ENCODE measurements around the gene FBXO44. TPM values are rescaled to one million over a fixed set of nuclear protein-coding genes. Genes with fewer than 3 reads are reported as not detected.

FBXO44 gene
- total RNA-seq, 1 donor from 2014 or later, result 19.1 TPM

DNA sequence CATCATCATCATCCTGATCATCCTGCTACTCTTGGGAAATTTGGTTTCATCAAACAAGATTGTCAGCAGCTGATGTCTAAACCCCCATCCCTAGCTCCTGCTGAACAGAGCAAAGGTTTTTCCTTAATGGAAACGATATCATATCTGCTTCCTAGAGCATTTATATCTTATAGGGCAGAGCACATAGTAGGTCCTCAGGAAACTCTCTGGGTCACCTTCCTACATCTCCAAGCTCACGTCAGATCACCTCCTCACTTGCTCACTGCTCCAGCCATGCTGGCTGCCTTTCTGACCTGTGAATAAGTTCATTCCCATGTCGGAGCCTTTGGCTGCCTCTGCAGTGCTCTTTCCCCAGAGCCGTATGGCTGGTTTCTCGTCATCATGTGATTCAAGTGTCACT lies 10.9 kb upstream of the FBXO44 start:
- H3K4me3 Mint-ChIP-seq (ENCODE audit: low read depth), result no peak overlapping the region

DNA sequence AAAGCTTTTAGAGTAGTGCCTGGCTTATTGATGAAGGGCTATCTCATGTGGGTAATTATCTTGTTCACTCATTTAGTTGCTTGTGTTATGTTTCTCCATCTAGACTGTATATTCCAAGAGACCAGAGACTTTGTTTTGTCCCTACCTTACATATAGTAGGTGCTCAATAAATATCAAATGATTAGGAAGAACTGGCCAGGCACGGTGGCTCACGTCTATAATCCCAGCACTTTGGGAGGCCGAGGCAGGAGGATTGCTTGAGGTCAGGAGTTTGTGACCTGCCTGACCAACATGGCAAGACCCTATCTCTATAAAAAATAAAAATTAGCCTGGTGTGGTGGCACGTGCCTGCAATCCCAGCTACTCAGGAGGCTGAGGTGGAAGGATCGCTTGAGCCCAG lies 9.4 kb upstream of the FBXO44 start:
- H3K9me3 Mint-ChIP-seq (ENCODE audit: low read depth), result no peaks in the 10 kb centered on the region
- peaks cover 2% of the 10 kb centered on the region for H3K4me1 Mint-ChIP-seq (ENCODE audit: low read depth)

More for the DNA sequence above, 10.9 kb upstream of the FBXO44 start:
- no peak for DNase-seq (ENCODE audit: low spot score, unreplicated experiment)
- Mint-ChIP-seq H3K9me3 (ENCODE audit: low read depth) (no peaks in the 10 kb centered on the region), H3K27ac (no peak overlapping the region), H3K4me1 (ENCODE audit: low read depth) (no peaks in the 10 kb centered on the region), H3K27me3 (peaks cover 22% of the 10 kb centered on the region), H3K36me3 (ENCODE audit: insufficient read depth) (no peaks in the 10 kb centered on the region)
- TF ChIP-seq, protein P1, sequence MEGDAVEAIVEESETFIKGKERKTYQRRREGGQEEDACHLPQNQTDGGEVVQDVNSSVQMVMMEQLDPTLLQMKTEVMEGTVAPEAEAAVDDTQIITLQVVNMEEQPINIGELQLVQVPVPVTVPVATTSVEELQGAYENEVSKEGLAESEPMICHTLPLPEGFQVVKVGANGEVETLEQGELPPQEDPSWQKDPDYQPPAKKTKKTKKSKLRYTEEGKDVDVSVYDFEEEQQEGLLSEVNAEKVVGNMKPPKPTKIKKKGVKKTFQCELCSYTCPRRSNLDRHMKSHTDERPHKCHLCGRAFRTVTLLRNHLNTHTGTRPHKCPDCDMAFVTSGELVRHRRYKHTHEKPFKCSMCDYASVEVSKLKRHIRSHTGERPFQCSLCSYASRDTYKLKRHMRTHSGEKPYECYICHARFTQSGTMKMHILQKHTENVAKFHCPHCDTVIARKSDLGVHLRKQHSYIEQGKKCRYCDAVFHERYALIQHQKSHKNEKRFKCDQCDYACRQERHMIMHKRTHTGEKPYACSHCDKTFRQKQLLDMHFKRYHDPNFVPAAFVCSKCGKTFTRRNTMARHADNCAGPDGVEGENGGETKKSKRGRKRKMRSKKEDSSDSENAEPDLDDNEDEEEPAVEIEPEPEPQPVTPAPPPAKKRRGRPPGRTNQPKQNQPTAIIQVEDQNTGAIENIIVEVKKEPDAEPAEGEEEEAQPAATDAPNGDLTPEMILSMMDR (IDR thresholded peaks at IDR 0.05; ENCODE audit: unreplicated experiment), result no peak

DNA sequence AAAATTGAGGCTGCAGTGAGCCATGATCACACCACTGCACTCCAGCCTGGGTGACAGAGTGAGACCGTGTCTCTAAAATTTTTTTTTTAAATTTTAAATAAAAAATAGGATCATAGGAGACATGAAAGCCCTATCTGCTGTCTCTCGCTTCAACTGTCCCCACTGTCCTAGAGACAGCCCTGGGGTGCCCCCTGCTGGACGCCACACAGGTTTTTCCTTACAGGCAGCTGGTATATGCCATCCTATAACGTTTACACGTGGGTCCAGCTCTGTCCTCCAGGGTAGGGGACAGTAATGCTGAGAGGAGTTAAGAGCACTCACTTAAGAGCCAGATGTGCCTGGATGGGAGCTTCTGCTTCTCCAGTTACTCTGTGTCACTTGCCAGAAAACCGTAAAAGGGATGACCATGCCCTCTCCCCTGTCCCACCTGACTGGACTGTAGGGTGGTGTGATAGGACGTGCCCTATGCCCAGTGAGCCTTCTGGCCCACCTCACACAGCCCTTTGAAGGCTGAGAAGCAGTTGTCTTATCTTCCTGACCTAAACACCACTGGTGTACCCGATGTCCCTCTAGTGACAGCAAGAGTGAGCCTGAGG lies 8.9 kb upstream of the FBXO44 start:
- Mint-ChIP-seq H3K9me3 (ENCODE audit: low read depth) (no peaks in the 10 kb centered on the region), H3K27ac (no peak overlapping the region), H3K4me3 (ENCODE audit: low read depth) (no peak overlapping the region), H3K27me3 (peaks cover 32% of the 10 kb centered on the region), H3K4me1 (ENCODE audit: low read depth) (peaks cover 3% of the 10 kb centered on the region), H3K36me3 (ENCODE audit: insufficient read depth) (no peaks in the 10 kb centered on the region)
- TF ChIP-seq, protein P1 (IDR thresholded peaks at IDR 0.05; ENCODE audit: unreplicated experiment), result peak; percentile 84
- peak; percentile 64 for DNase-seq (ENCODE audit: low spot score, unreplicated experiment)

More for the DNA sequence above, 9.4 kb upstream of the FBXO44 start:
- no peak overlapping the region for H3K27ac Mint-ChIP-seq
- no peaks in the 10 kb centered on the region for H3K36me3 Mint-ChIP-seq (ENCODE audit: insufficient read depth)
- no peak overlapping the region for H3K4me3 Mint-ChIP-seq (ENCODE audit: low read depth)
- peaks cover 30% of the 10 kb centered on the region for H3K27me3 Mint-ChIP-seq
- TF ChIP-seq, protein P1 (IDR thresholded peaks at IDR 0.05; ENCODE audit: unreplicated experiment), result no peak
- DNase-seq (ENCODE audit: low spot score, unreplicated experiment), result no peak

DNA sequence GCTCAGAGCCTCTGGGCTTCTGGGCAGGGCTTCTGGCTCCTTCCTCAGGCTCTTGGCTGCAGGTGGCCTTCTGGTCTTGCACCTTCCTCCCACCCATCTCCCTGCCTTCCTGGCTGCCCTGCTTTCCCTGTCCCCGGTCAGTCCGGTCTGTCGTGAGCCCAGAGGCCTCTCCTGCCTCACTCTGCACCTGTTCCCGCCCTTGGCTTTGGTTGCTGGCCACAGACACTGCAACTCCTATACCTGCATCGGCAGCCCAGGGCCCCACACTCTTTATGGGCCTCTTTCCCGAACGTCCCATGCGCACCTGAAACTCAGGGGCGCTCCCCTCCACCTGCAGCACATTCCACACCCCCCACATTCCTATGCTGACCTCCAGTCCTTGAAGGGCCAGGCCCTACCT lies 8.4 kb upstream of the FBXO44 start:
- H3K36me3 Mint-ChIP-seq (ENCODE audit: insufficient read depth), result no peaks in the 10 kb centered on the region
- H3K4me3 Mint-ChIP-seq (ENCODE audit: low read depth), result no peak overlapping the region
- H3K27me3 Mint-ChIP-seq, result peaks cover 37% of the 10 kb centered on the region
- H3K27ac Mint-ChIP-seq, result no peak overlapping the region
- no peaks in the 10 kb centered on the region for H3K9me3 Mint-ChIP-seq (ENCODE audit: low read depth)
- TF ChIP-seq, protein P1 (IDR thresholded peaks at IDR 0.05; ENCODE audit: unreplicated experiment), result no peak
- no peak for DNase-seq (ENCODE audit: low spot score, unreplicated experiment)
- H3K4me1 Mint-ChIP-seq (ENCODE audit: low read depth), result peaks cover 5% of the 10 kb centered on the region

DNA sequence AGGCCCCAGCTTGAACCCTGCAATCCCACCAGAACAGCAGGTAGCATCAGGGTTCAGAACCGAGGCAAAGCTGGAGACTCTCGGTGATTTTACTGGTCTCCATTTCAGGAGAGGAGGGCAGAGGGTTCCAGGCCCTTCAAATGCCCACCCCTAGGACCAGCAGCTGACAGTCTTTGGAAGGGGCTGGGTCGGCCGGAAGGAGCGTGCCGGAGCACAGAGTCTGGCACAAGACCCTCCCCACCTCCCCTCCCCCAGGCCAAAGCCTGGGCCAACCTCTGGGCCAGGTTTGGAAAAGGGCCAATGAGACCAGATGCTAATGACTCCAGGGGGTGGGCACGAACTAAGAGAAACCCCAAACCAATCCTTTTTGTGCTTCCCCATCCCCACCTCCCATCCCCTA lies 7.3 kb upstream of the FBXO44 start:
- H3K27me3 Mint-ChIP-seq, result peaks cover 44% of the 10 kb centered on the region
- no peaks in the 10 kb centered on the region for H3K9me3 Mint-ChIP-seq (ENCODE audit: low read depth)

More for the DNA sequence above, 7.3 kb upstream of the FBXO44 start:
- TF ChIP-seq, protein P1 (IDR thresholded peaks at IDR 0.05; ENCODE audit: unreplicated experiment), result no peak
- Mint-ChIP-seq H3K4me1 (ENCODE audit: low read depth) (peaks cover 5% of the 10 kb centered on the region), H3K4me3 (ENCODE audit: low read depth) (no peak overlapping the region), H3K27ac (no peak overlapping the region), H3K36me3 (ENCODE audit: insufficient read depth) (no peaks in the 10 kb centered on the region)
- no peak for DNase-seq (ENCODE audit: low spot score, unreplicated experiment)
